Activated naive CD4-positive, alpha-beta T cell treated with anti-CD3 and anti-CD28 coated beads, Interleukin-2, amount 50 U/mL, for 72 hours (primary cell): Measurements from ENCODE around the gene KRT83. TPM values are rescaled to one million over a fixed set of nuclear protein-coding genes. Genes with fewer than 3 reads are reported as not detected.
"Not testable (repeated sequence)": the region's sequence is repeated elsewhere in the genome, so short reads cannot be mapped to it uniquely, and the experiment has no call there.

Experiments used
- ATAC-seq, 2 donors: fragments of 150-1000 bp; cut with Tn5 transposase; 2 replicates each; pipeline ENCODE4 v1.10.0; 2021; ENCODE audit warnings: mild to moderate bottlenecking in 2 of 2, moderate library complexity in 2 of 2
- DNase-seq, 2 donors: peaks; one replicate each; pipeline ENCODE4 v3.0.0; 2021 to 2022; ENCODE audit warnings: low spot score in 2 of 2
- H3K27ac Mint-ChIP-seq, 2 donors: one replicate each; pipeline ENCODE4 v1.8.0; 2022; ENCODE audit warnings: mild to moderate bottlenecking in 2 of 2, mixed read lengths in 2 of 2
- H3K36me3 Mint-ChIP-seq, 2 donors: one replicate each; pipeline ENCODE4 v1.8.0; 2022; ENCODE audit warnings: mixed read lengths in 2 of 2
- H3K9me3 Mint-ChIP-seq, 2 donors: one replicate each; pipeline ENCODE4 v1.8.0; 2022; ENCODE audit warnings: mixed read lengths in 2 of 2
- total RNA-seq, 2 donors: library from RNA; stranded (reverse); gene quantifications; one replicate each; pipeline ENCODE4 v1.2.3, GENCODE V29; 2022

The KRT83 gene
- total RNA-seq, 2 donors from 2014 or later, result not detected

- not testable (repeated sequence) for DNase-seq, ATAC-seq, H3K36me3 Mint-ChIP-seq, H3K9me3 Mint-ChIP-seq, H3K27ac Mint-ChIP-seq
These were observed 34.1 kb downstream of the KRT83 start for GRCh38 chr12:52286857-52287785.

GRCh38 chr12:52285851-52286530 is 35.2 kb downstream of the KRT83 start:
- peak overlapping the region in 1 of 2 donors; percentile 83 for H3K27ac Mint-ChIP-seq
- no peak for DNase-seq
- no peaks in the 10 kb centered on the region for H3K36me3 Mint-ChIP-seq
- no peaks in the 10 kb centered on the region for H3K9me3 Mint-ChIP-seq
- ATAC-seq, result no peak

- ATAC-seq (no peak), DNase-seq (no peak)
- H3K9me3 Mint-ChIP-seq, result no peaks in the 10 kb centered on the region
- no peaks in the 10 kb centered on the region for H3K36me3 Mint-ChIP-seq
- H3K27ac Mint-ChIP-seq, result no peak overlapping the region
These were observed 35.9 kb downstream of the KRT83 start for GRCh38 chr12:52285172-52285745.

GRCh38 chr12:52284562-52285171 is 36.5 kb downstream of the KRT83 start:
- DNase-seq (no peak), ATAC-seq (no peak)
- Mint-ChIP-seq H3K27ac (no peak overlapping the region), H3K9me3 (no peaks in the 10 kb centered on the region), H3K36me3 (no peaks in the 10 kb centered on the region)

- Mint-ChIP-seq H3K36me3 (no peaks in the 10 kb centered on the region), H3K9me3 (no peaks in the 10 kb centered on the region), H3K27ac (no peak overlapping the region)
These were observed 40.2 kb downstream of the KRT83 start for GRCh38 chr12:52280796-52281560.

GRCh38 chr12:52280319-52280795 is 40.8 kb downstream of the KRT83 start:
- DNase-seq (no peak), ATAC-seq (no peak)
- Mint-ChIP-seq H3K36me3 (no peaks in the 10 kb centered on the region), H3K27ac (no peak overlapping the region), H3K9me3 (no peaks in the 10 kb centered on the region)

More at GRCh38 chr12:52280796-52281560, 40.2 kb downstream of the KRT83 start:
- ATAC-seq, result no peak
- DNase-seq, result peak in 1 of 2 donors; percentile 16

DNA sequence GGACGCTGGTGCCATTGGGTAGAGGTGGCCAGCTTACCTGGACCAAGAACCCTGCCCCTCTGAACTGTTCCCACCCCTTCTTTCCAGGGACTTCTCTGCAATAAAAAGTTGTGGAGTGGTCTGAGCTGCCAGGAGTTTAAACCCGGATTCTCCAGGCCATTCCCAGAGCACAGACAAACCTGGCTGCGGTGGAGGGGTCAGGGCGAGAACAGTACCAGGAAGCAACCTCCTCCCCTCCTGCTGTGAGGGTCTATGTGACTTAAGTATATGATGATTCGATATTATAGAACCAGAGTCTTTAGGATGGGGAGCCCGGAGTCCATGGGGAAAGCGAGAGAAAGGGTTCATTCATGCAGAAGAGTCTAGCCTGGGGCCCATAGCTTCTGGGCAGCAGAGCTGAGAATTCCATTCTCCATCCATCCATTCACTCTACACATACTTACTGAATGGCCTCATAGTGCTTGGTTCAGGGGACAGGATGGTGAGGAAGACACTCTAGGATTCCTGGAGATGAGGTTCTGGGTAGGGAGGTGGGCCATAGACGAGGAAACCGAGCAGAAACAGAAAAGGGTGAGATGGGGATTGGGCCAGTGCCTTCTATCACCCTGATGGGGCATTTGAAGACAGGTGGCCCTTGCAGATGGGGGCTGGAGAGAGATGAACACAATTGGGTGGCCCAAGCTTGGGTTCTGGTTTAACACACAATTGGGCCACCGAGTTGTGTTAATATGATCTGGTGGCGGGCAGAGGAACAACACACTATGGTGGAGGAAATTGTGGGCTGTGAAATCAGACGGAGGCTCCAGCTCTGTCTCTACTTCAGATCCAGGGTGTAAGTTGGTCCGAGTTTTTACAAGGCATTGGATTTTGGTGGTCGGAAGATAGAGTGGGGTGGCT is 41.5 kb downstream of the KRT83 start:
- no peak for ATAC-seq

GRCh38 chr12:52278575-52279421 is 42.4 kb downstream of the KRT83 start:
- ATAC-seq (peak; percentile 97 to 98), DNase-seq (peak; percentile 72 to 88)
- H3K27ac Mint-ChIP-seq, result no peak overlapping the region
- no peaks in the 10 kb centered on the region for H3K36me3 Mint-ChIP-seq
- no peaks in the 10 kb centered on the region for H3K9me3 Mint-ChIP-seq

More for the DNA sequence above, 41.5 kb downstream of the KRT83 start:
- Mint-ChIP-seq H3K36me3 (no peaks in the 10 kb centered on the region), H3K27ac (peak overlapping the region in 1 of 2 donors; percentile 66), H3K9me3 (no peaks in the 10 kb centered on the region)
- peak in 1 of 2 donors; percentile 16 for DNase-seq

DNA sequence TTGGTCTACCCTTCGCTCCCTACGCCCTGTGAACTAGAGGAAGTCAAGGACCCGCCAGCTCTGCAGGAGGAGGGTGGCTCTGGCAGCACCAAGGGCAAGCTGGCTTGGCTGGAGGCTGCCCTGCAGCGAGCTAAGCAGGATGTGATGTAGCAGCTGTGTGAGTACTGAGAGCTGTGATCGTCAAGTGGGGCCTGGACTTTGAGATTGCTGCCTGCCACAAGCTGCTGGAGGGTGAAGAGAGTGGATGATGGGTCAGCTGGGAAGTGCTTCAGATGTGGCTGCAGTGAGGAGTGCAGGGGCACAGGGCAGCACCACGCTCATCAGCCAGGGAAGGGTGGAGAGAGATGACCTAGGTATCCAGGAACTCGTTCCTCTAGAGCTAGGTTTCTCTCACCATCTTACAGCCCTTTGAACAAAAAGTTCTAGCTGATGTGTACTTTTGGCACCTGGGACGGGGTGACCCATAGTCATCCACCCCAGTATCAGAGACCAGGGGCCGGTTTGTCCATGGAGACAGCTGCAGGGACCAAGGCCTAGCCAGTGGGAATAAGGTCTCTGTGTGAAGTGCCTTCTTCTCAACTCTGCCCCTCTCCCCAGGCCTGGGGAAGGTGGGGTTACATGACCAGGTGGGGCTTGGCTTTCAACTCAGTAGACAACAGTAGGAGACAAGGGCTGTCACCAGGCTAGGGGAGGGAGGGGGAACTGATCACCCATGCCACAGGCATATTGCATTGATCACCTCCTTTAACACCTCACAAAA is 43.5 kb downstream of the KRT83 start:
- no peak for ATAC-seq

GRCh38 chr12:52275686-52276085 is 45.5 kb downstream of the KRT83 start:
- no peaks in the 10 kb centered on the region for H3K36me3 Mint-ChIP-seq
- DNase-seq (peak in 1 of 2 donors; percentile 37), ATAC-seq (no peak)
- no peaks in the 10 kb centered on the region for H3K9me3 Mint-ChIP-seq
- no peak overlapping the region for H3K27ac Mint-ChIP-seq

More for the DNA sequence above, 43.5 kb downstream of the KRT83 start:
- Mint-ChIP-seq H3K9me3 (no peaks in the 10 kb centered on the region), H3K27ac (no peak overlapping the region), H3K36me3 (no peaks in the 10 kb centered on the region)
- peak in 1 of 2 donors; percentile 40 for DNase-seq

DNA sequence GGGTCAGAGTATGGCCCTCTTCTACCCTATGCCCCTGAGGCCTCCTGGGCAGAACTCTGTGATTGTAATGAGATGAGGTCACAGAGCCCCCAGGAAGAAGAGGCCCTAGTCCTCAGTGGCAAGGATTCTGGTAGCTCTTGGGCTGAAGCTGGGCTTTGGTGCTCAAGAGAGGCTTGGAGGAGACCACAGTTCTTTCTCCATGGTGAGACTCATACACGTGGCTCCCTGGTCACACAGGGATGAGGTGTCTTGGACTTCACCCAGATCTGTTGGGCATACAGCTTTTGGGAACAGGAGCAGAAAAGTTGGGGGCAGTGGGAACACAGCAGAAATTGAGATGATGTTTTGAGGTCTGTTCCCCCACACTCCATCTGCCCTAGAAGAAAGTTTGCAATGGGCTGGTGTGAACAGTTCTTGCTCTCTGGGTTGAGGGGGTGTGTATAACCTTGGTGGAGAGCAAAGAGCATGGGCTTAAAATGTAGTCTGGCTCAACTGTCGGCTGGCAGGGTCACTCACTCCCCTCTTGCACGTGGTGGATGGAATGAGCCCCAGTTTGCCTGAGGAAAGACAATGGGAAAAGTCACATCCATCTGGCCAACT is 46.6 kb downstream of the KRT83 start, which contains the start of gene KRT86:
TSS of gene KRT86 (plus strand) at position 125 of the 600 bp plus-strand sequence. CDS start 27,272 bp downstream, outside the sequence.
- peak in 1 of 2 donors; percentile 20 for DNase-seq
- H3K36me3 Mint-ChIP-seq, result no peaks in the 10 kb centered on the region
- no peaks in the 10 kb centered on the region for H3K9me3 Mint-ChIP-seq
- ATAC-seq, result no peak
- H3K27ac Mint-ChIP-seq, result no peak within 1 kb of the TSS

GRCh38 chr12:52271158-52271557 is 50.0 kb downstream of the KRT83 start:
- ATAC-seq (no peak), DNase-seq (no peak)
- Mint-ChIP-seq H3K36me3 (no peaks in the 10 kb centered on the region), H3K27ac (no peak overlapping the region), H3K9me3 (no peaks in the 10 kb centered on the region)

DNA sequence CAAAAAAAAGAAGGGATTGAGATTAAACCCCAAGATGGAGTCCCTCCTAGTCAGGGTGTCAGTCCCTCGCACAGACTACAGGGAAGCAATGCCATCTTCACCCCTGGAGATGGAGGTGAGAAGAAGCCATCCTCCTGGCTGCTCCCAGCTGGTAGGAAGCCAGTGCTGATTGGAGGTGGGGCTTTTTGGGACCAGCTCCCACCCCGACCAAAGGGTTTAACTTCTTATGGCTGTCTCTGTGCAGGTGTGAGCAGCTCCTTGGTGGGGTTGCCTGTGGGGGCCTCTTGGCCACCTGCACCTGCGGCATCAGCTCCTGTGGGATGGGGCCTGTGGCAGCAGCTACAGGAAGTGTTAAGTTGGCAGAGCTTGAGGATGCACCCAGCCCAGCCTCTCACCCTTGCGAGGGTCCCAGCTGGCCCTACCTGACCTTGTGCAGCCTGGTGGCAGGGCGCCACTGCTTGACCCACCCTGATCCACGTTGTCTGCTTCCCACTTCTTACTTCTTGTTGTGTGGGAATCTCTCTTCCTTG is 50.6 kb downstream of the KRT83 start:
- H3K27ac Mint-ChIP-seq, result no peak overlapping the region
- no peaks in the 10 kb centered on the region for H3K36me3 Mint-ChIP-seq
- H3K9me3 Mint-ChIP-seq, result no peaks in the 10 kb centered on the region
- ATAC-seq (no peak), DNase-seq (peak in 1 of 2 donors; percentile 26)
